Mesothelial cell of epicardium (in vitro differentiated cells): Measurements from ENCODE around the gene PCGF1. TPM values are rescaled to one million over a fixed set of nuclear protein-coding genes. Genes with fewer than 3 reads are reported as not detected.
"Not testable (repeated sequence)": the region's sequence is repeated elsewhere in the genome, so short reads cannot be mapped to it uniquely, and the experiment has no call there.

Source experiments
- DNase-seq, 2 experiments: peaks; one replicate each; pipeline ENCODE4 v3.0.0; 2021; ENCODE audit warnings: low spot score in 2 of 2; ENCODE audit not compliant: unreplicated experiment in 2 of 2
- H3K27ac Mint-ChIP-seq: 2 replicates; pipeline ENCODE4 v1.8.0; 2021; ENCODE audit warnings: mixed read lengths
- H3K27me3 Mint-ChIP-seq: 2 replicates; pipeline ENCODE4 v1.8.0; 2021; ENCODE audit warnings: low read depth, mixed read lengths
- H3K36me3 Mint-ChIP-seq: 2 replicates; pipeline ENCODE4 v1.8.0; 2021; ENCODE audit warnings: mixed read lengths
- H3K4me1 Mint-ChIP-seq: 2 replicates; pipeline ENCODE4 v1.8.0; 2021; ENCODE audit warnings: mixed read lengths
- H3K4me3 Mint-ChIP-seq: 2 replicates; pipeline ENCODE4 v1.8.0; 2021; ENCODE audit warnings: mild to moderate bottlenecking, moderate library complexity, mixed read lengths
- H3K9me3 Mint-ChIP-seq: 2 replicates; pipeline ENCODE4 v1.8.0; 2021; ENCODE audit warnings: mixed read lengths
- CTCF ChIP-seq: fragments of 200-600 bp; sonication (generic); IDR thresholded peaks from one replicate; pipeline ENCODE4 v1.5.0; 2021; ENCODE audit warnings: antibody characterized with exemption; ENCODE audit not compliant: unreplicated experiment
- total RNA-seq: library from RNA; stranded (reverse); gene quantifications from 3 replicates; pipeline ENCODE4 v1.2.1, GENCODE V29; 2021

Gene PCGF1
- total RNA-seq, 1 donor from 2014 or later = 17.0 TPM

GRCh38 chr2:74471332-74472065 is 36.0 kb downstream of the PCGF1 start:
- H3K27ac Mint-ChIP-seq = peak overlapping the region; percentile 99
- peaks cover 18% of the 10 kb centered on the region for H3K4me1 Mint-ChIP-seq
- no peak for TF ChIP-seq CTCF
- H3K4me3 Mint-ChIP-seq = peak overlapping the region; percentile 94
- no peaks in the 10 kb centered on the region for H3K9me3 Mint-ChIP-seq
- peaks cover 2% of the 10 kb centered on the region for H3K36me3 Mint-ChIP-seq
- no peak for DNase-seq
- no peaks in the 10 kb centered on the region for H3K27me3 Mint-ChIP-seq

- not testable (repeated sequence) for H3K36me3 Mint-ChIP-seq, H3K9me3 Mint-ChIP-seq
- H3K27ac Mint-ChIP-seq = peak overlapping the region; percentile 65
These were observed 36.8 kb downstream of the PCGF1 start for GRCh38 chr2:74470742-74471141.

GRCh38 chr2:74464406-74464805 is 43.1 kb downstream of the PCGF1 start:
- peak overlapping the region; percentile 83 for H3K27ac Mint-ChIP-seq
- no peak for DNase-seq

More at GRCh38 chr2:74470742-74471141, 36.8 kb downstream of the PCGF1 start:
- Mint-ChIP-seq H3K4me3 (peak overlapping the region; percentile 42), H3K4me1 (peaks cover 21% of the 10 kb centered on the region)
- not testable (repeated sequence) for H3K27me3 Mint-ChIP-seq, DNase-seq

GRCh38 chr2:74462786-74463105 is 44.7 kb downstream of the PCGF1 start:
- H3K27ac Mint-ChIP-seq = no peak overlapping the region
- peak overlapping the region; percentile 46 for H3K4me3 Mint-ChIP-seq
- H3K9me3 Mint-ChIP-seq = no peaks in the 10 kb centered on the region
- H3K27me3 Mint-ChIP-seq = no peaks in the 10 kb centered on the region
- H3K4me1 Mint-ChIP-seq = peaks cover 30% of the 10 kb centered on the region
- no peaks in the 10 kb centered on the region for H3K36me3 Mint-ChIP-seq
- no peak for TF ChIP-seq CTCF
- no peak for DNase-seq

More at GRCh38 chr2:74464406-74464805, 43.1 kb downstream of the PCGF1 start:
- H3K9me3 Mint-ChIP-seq = no peaks in the 10 kb centered on the region
- no peak for TF ChIP-seq CTCF
- peak overlapping the region; percentile 95 for H3K4me3 Mint-ChIP-seq
- H3K27me3 Mint-ChIP-seq = no peaks in the 10 kb centered on the region
- peaks cover 23% of the 10 kb centered on the region for H3K4me1 Mint-ChIP-seq
- no peaks in the 10 kb centered on the region for H3K36me3 Mint-ChIP-seq

- no peaks in the 10 kb centered on the region for H3K9me3 Mint-ChIP-seq
- peak overlapping the region; percentile 46 for H3K4me3 Mint-ChIP-seq
- H3K4me1 Mint-ChIP-seq = peaks cover 31% of the 10 kb centered on the region
- no peak for DNase-seq
- no peak overlapping the region for H3K27ac Mint-ChIP-seq
- H3K27me3 Mint-ChIP-seq = no peaks in the 10 kb centered on the region
- H3K36me3 Mint-ChIP-seq = no peaks in the 10 kb centered on the region
- no peak for TF ChIP-seq CTCF
These were observed 45.3 kb downstream of the PCGF1 start for GRCh38 chr2:74462054-74462785.
